Measurements from ENCODE around the gene SUCLA2. TPM values are rescaled to one million over a fixed set of nuclear protein-coding genes. Genes with fewer than 3 reads are reported as not detected.

Gene SUCLA2
- total and polyA plus RNA-seq, 8 donors, result 9.8 to 20.7 (median 14.4) TPM

- FAIRE-seq (no peak), DNase-seq (no peak), ATAC-seq (no peak)
- 89% methylated on average over 1 of the region's 1 CpG for WGBS, 2 donors
- no peak for TF ChIP-seq CTCF (IDR thresholded peaks at IDR 0.05)
- H3K9me3 ChIP-seq, result no peaks in the 10 kb centered on the region
- H3K27ac ChIP-seq, result no peak overlapping the region
- H3K4me3 ChIP-seq, result no peak overlapping the region
- no peaks in the 10 kb centered on the region for H3K36me3 ChIP-seq
- intact Hi-C loops (cut with DNase I), result no loop called here
- H3K4me1 ChIP-seq, result peaks cover 0 to 5% (median 5%) of the 10 kb centered on the region in 3 donors
- no peaks in the 10 kb centered on the region for H3K27me3 ChIP-seq
Observed at GRCh38 chr13:48040896-48041295, 39.8 kb upstream of the SUCLA2 start.

GRCh38 chr13:48040049-48040448 lies 39.0 kb upstream of the SUCLA2 start:
- ATAC-seq (no peak), FAIRE-seq (no peak), DNase-seq (no peak)
- Histone ChIP-seq H3K27me3 (no peaks in the 10 kb centered on the region), H3K4me1 (peaks cover 0 to 5% (median 5%) of the 10 kb centered on the region in 3 donors), H3K9me3 (no peaks in the 10 kb centered on the region), H3K27ac (no peak overlapping the region), H3K4me3 (no peak overlapping the region), H3K36me3 (no peaks in the 10 kb centered on the region)
- TF ChIP-seq CTCF (IDR thresholded peaks at IDR 0.05), result no peak
- intact Hi-C loops (cut with DNase I), result no loop called here

GRCh38 chr13:48038761-48039160 lies 37.7 kb upstream of the SUCLA2 start:
- H3K9me3 ChIP-seq, result no peaks in the 10 kb centered on the region
- no peaks in the 10 kb centered on the region for H3K36me3 ChIP-seq
- WGBS, 2 donors, result 81 to 94% methylated on average over 1 of the region's 1 CpG
- intact Hi-C loops (cut with DNase I), result no loop called here
- no peak for ATAC-seq
- no peak for FAIRE-seq
- H3K4me3 ChIP-seq, result peak overlapping the region in 1 of 4 donors; percentile 71
- no peaks in the 10 kb centered on the region for H3K27me3 ChIP-seq
- no peak for DNase-seq
- peaks cover 0 to 5% (median 5%) of the 10 kb centered on the region in 3 donors for H3K4me1 ChIP-seq
- TF ChIP-seq CTCF (IDR thresholded peaks at IDR 0.05), result no peak
- no peak overlapping the region for H3K27ac ChIP-seq

GRCh38 chr13:48037346-48038173 lies 36.5 kb upstream of the SUCLA2 start, which contains the start of gene NUDT15:
NUDT15 (plus strand) TSS chr13:48037726; CDS start chr13:48037747, 21 bp downstream.
- Histone ChIP-seq H3K36me3 (no peaks in the 10 kb centered on the region), H3K27me3 (no peaks in the 10 kb centered on the region), H3K9me3 (no peaks in the 10 kb centered on the region), H3K4me1 (peaks cover 0 to 5% (median 5%) of the 10 kb centered on the region in 3 donors), H3K27ac (peak within 1 kb of the TSS; percentile 95 to 99 (median 96)), H3K4me3 (peak within 1 kb of the TSS; percentile 22 to 71 (median 60))
- DNase-seq (peak; percentile 91 to 96 (median 92)), FAIRE-seq (no peak), ATAC-seq (peak; percentile 98 to 99 (median 98))
- intact Hi-C loops (cut with DNase I), result no loop called here
- peak; percentile 96 to 99 (median 97) for TF ChIP-seq CTCF (IDR thresholded peaks at IDR 0.05)
- whole genome bisulfite sequencing, 2 donors, result 0 to 1% methylated on average over 72 to 82 of the region's 82 CpGs

- H3K4me3 ChIP-seq, result no peak overlapping the region
- FAIRE-seq (no peak), ATAC-seq (no peak), DNase-seq (no peak)
- 70 to 94% methylated on average over 2 of the region's 2 CpGs for WGBS, 2 donors
- H3K4me1 ChIP-seq, result no peaks in the 10 kb centered on the region
- H3K36me3 ChIP-seq, result no peaks in the 10 kb centered on the region
- intact Hi-C loops (cut with DNase I), result no loop called here
- no peak for TF ChIP-seq CTCF (IDR thresholded peaks at IDR 0.05)
- H3K9me3 ChIP-seq, result no peaks in the 10 kb centered on the region
- H3K27ac ChIP-seq, result no peak overlapping the region
- no peaks in the 10 kb centered on the region for H3K27me3 ChIP-seq
Observed at GRCh38 chr13:48029859-48030258, 28.8 kb upstream of the SUCLA2 start.

Measured in pancreas (tissue), 10 donors.